HepG2 (cell line): ENCODE data around the gene CNFN. TPM values are rescaled to one million over a fixed set of nuclear protein-coding genes. Genes with fewer than 3 reads are reported as not detected.

ENCODE experiments used
- microRNA-seq: library from miRNA; unstranded; fragments of <30 nt; microRNA quantifications from one replicate; pipeline ENCODE4, GENCODE V29; 2020
- polyA plus RNA-seq, 8 experiments: library from polyadenylated mRNA; depleted of rRNA in 3 of 8; stranded (reverse) in 7 of 8; unstranded in 1 of 8; fragments of >200 nt; fragmentation: Illumina TruSeq in 4 of 8; extraction: Trizol in 4 of 8; gene quantifications; 2 replicates each; pipeline versions ENCODE4 v1.2.1 to v1.2.3, GENCODE V29; 2011 to 2016; ENCODE audit warnings: low read depth in 4 of 8, missing spikeins in 1 of 8, mixed read lengths in 1 of 8; ENCODE audit not compliant: insufficient read depth in 1 of 8
- small RNA-seq, 3 experiments: library from RNA; depleted of rRNA; stranded (forward); fragments of <200 nt; gene quantifications; one replicate each; pipeline ENCODE3, GENCODE V24; 2012; ENCODE audit warnings: low read depth in 2 of 3, low replicate concordance in 1 of 3; ENCODE audit not compliant: insufficient read length in 3 of 3, insufficient read depth in 2 of 3
- total RNA-seq, 5 experiments: library from RNA; depleted of rRNA; stranded (reverse); fragments of >200 nt; fragmentation: Illumina TruSeq; extraction: Trizol; gene quantifications; 2 replicates each; pipeline ENCODE4 v1.2.3, GENCODE V29; 2016; ENCODE audit warnings: low read depth in 1 of 5

The CNFN gene
- total and polyA plus RNA-seq, 2 of the 13 experiments (the other 11 are each of a cell fraction or from before 2014, with no cell fraction given) = 0.35 to 1.1 TPM

Small RNAs within 50 kb of the gene (microRNA-seq; reads per million reads assigned to microRNA genes)
- gene MIR8077 = not detected

Small RNAs within 50 kb of the gene (small RNA-seq; reads per million reads assigned to genes)
- gene MIR8077 = 0 reads per million in 3 experiments

Other genes with a start within 250 kb of the CNFN start
- 14.7 and 19.2 TPM in 2 replicates for gene DEDD2, start 172.6 kb downstream of the CNFN start, total RNA-seq (2016; rRNA removed; fragmentation: Illumina TruSeq; extraction: Trizol)
- gene DEDD2, start 172.6 kb downstream of the CNFN start, polyA plus RNA-seq (2011; rRNA removed) = 24.7 and 26.1 TPM in 2 replicates
- 8.4 and 8.5 TPM in 2 replicates for gene ZNF526, start 170.0 kb downstream of the CNFN start, total RNA-seq (2016; rRNA removed; fragmentation: Illumina TruSeq; extraction: Trizol)
- gene ZNF526, start 170.0 kb downstream of the CNFN start, polyA plus RNA-seq (2011; rRNA removed) = 3.3 and 4.3 TPM in 2 replicates
- 14.8 and 16.9 TPM in 2 replicates for gene GSK3A, start 147.7 kb downstream of the CNFN start, total RNA-seq (2016; rRNA removed; fragmentation: Illumina TruSeq; extraction: Trizol)
- 52.5 and 56.5 TPM in 2 replicates for gene GSK3A, start 147.7 kb downstream of the CNFN start, polyA plus RNA-seq (2011; rRNA removed)
- gene ERF, start 135.2 kb downstream of the CNFN start, total RNA-seq (2016; rRNA removed; fragmentation: Illumina TruSeq; extraction: Trizol) = 43.2 and 67.1 TPM in 2 replicates
- gene ERF, start 135.2 kb downstream of the CNFN start, polyA plus RNA-seq (2011; rRNA removed) = 62.5 and 69.9 TPM in 2 replicates
- 5.4 and 8.0 TPM in 2 replicates for gene CIC, start 121.0 kb downstream of the CNFN start, total RNA-seq (2016; rRNA removed; fragmentation: Illumina TruSeq; extraction: Trizol)
- 5.9 and 8.3 TPM in 2 replicates for gene CIC, start 121.0 kb downstream of the CNFN start, polyA plus RNA-seq (2011; rRNA removed)
- 0.33 and 0.38 TPM in 2 replicates for gene PRR19, start 88.2 kb downstream of the CNFN start, total RNA-seq (2016; rRNA removed; fragmentation: Illumina TruSeq; extraction: Trizol)
- 0.21 and 0.26 TPM in 2 replicates for gene PRR19, start 88.2 kb downstream of the CNFN start, polyA plus RNA-seq (2011; rRNA removed)
- gene PAFAH1B3, start 87.7 kb downstream of the CNFN start, total RNA-seq (2016; rRNA removed; fragmentation: Illumina TruSeq; extraction: Trizol) = 58.0 and 58.6 TPM in 2 replicates
- gene PAFAH1B3, start 87.7 kb downstream of the CNFN start, polyA plus RNA-seq (2011; rRNA removed) = 27.4 and 31.2 TPM in 2 replicates
- 0.07 TPM in 1 of 2 replicates, not detected in the other for gene TMEM145, start 77.0 kb downstream of the CNFN start, total RNA-seq (2016; rRNA removed; fragmentation: Illumina TruSeq; extraction: Trizol)
- 5.1 and 5.5 TPM in 2 replicates for gene TMEM145, start 77.0 kb downstream of the CNFN start, polyA plus RNA-seq (2011; rRNA removed)
- gene MEGF8, start 64.7 kb downstream of the CNFN start, total RNA-seq (2016; rRNA removed; fragmentation: Illumina TruSeq; extraction: Trizol) = 3.9 and 8.8 TPM in 2 replicates
- gene MEGF8, start 64.7 kb downstream of the CNFN start, polyA plus RNA-seq (2011; rRNA removed) = 4.0 and 6.2 TPM in 2 replicates
- gene LIPE, start 37.1 kb upstream of the CNFN start, total RNA-seq (2016; rRNA removed; fragmentation: Illumina TruSeq; extraction: Trizol) = not detected in 2 replicates
- gene LIPE, start 37.1 kb upstream of the CNFN start, polyA plus RNA-seq (2011; rRNA removed) = 0.20 TPM in 1 of 2 replicates, not detected in the other
- not detected in 2 replicates for gene CXCL17, start 52.6 kb upstream of the CNFN start, total RNA-seq (2016; rRNA removed; fragmentation: Illumina TruSeq; extraction: Trizol)
- gene CXCL17, start 52.6 kb upstream of the CNFN start, polyA plus RNA-seq (2011; rRNA removed) = 0.10 and 0.12 TPM in 2 replicates
- 9.6 and 13.5 TPM in 2 replicates for gene CEACAM1, start 138.2 kb upstream of the CNFN start, total RNA-seq (2016; rRNA removed; fragmentation: Illumina TruSeq; extraction: Trizol)
- 272 and 332 TPM in 2 replicates for gene CEACAM1, start 138.2 kb upstream of the CNFN start, polyA plus RNA-seq (2011; rRNA removed)
- not detected in 2 replicates for gene CEACAM8, start 204.6 kb upstream of the CNFN start, total RNA-seq (2016; rRNA removed; fragmentation: Illumina TruSeq; extraction: Trizol)
- not detected in 2 replicates for gene CEACAM8, start 204.6 kb upstream of the CNFN start, polyA plus RNA-seq (2011; rRNA removed)